GM18519 (cell line): ENCODE data around the gene PNPLA6.
"Not testable (repeated sequence)": the region's sequence is repeated elsewhere in the genome, so short reads cannot be mapped to it uniquely, and the experiment has no call there.

Experiments
- ATAC-seq: cut with Tn5 transposase; IDR thresholded peaks from one replicate; pipeline ENCODE4 v1.9.1; 2021; ENCODE audit warnings: mild to moderate bottlenecking, moderate library complexity; ENCODE audit not compliant: unreplicated experiment, low FRiP score

Gene PNPLA6

DNA sequence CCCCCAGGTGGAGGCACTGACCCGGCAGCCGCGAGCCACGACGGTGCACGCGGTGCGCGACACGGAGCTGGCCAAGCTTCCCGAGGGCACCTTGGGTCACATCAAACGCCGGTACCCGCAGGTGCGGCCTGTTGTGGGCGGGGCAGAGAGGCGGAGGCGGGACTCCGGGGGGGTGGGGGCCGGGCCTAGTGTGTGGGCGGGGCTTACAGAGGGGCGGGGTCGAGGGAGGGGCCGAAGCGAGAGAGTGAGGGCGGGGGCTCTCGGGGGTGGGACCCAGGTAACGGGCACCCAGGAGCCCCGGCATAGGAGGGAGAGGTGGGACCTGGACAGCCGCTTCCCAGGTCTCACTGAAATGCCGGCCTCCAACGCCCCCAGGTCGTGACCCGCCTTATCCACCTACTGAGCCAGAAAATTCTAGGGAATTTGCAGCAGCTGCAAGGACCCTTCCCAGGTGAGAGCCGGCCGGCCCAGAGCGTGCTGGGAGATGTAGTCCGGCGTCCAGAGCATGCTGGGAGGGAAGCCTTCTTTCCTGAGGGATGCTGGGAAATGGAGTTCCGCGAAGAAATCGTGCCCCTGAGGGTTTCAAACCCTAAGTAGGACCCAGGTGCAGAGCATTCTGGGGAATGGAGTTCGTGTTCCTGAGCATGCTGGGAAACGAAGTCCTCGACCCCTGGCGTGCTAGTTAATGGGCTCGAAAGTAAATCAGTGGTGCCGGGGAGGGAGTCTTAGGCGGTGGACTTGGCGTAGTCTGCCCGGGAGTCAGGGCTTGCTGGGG lies 15.7 kb downstream of the PNPLA6 start:
- no peak for ATAC-seq

GRCh38 chr19:7552781-7553180 lies 17.3 kb downstream of the PNPLA6 start:
- ATAC-seq, result no peak

DNA sequence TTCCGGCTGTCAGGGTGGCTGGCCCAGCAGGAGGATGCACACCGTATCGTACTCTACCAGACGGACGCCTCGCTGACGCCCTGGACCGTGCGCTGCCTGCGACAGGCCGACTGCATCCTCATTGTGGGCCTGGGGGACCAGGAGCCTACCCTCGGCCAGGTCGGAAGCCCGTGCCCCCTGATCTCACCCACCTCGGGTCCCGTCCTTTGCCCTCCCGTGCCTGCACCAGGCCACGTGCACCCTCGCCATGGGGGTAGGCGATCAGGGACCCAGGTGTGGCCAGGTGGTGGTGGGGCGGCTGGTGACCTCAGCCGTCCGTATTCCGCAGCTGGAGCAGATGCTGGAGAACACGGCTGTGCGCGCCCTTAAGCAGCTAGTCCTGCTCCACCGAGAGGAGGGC lies 19.0 kb downstream of the PNPLA6 start:
- no peak for ATAC-seq

GRCh38 chr19:7554990-7555864 lies 19.7 kb downstream of the PNPLA6 start:
- no peak for ATAC-seq

GRCh38 chr19:7556696-7557315 lies 21.3 kb downstream of the PNPLA6 start:
- no peak for ATAC-seq

DNA sequence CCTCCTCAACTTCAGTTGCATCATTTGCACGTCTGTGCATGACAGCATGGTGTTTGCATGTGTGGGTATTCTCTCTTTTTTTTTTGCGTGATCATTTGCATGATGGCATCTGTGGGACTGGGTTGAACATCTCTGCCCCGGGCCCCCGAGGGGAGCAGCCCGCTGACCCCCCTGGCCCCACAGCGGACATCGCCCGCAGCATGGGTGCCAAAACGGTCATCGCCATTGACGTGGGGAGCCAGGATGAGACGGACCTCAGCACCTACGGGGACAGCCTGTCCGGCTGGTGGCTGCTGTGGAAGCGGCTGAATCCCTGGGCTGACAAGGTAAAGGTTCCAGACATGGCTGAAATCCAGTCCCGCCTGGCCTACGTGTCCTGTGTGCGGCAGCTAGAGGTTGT lies 23.1 kb downstream of the PNPLA6 start:
- no peak for ATAC-seq

- ATAC-seq, result no peak
Observed at GRCh38 chr19:7559102-7559501, 23.6 kb downstream of the PNPLA6 start.

GRCh38 chr19:7560255-7560654 lies 24.7 kb downstream of the PNPLA6 start:
- ATAC-seq, result no peak

- no peak for ATAC-seq
Observed at GRCh38 chr19:7561325-7561724, 25.8 kb downstream of the PNPLA6 start.

DNA sequence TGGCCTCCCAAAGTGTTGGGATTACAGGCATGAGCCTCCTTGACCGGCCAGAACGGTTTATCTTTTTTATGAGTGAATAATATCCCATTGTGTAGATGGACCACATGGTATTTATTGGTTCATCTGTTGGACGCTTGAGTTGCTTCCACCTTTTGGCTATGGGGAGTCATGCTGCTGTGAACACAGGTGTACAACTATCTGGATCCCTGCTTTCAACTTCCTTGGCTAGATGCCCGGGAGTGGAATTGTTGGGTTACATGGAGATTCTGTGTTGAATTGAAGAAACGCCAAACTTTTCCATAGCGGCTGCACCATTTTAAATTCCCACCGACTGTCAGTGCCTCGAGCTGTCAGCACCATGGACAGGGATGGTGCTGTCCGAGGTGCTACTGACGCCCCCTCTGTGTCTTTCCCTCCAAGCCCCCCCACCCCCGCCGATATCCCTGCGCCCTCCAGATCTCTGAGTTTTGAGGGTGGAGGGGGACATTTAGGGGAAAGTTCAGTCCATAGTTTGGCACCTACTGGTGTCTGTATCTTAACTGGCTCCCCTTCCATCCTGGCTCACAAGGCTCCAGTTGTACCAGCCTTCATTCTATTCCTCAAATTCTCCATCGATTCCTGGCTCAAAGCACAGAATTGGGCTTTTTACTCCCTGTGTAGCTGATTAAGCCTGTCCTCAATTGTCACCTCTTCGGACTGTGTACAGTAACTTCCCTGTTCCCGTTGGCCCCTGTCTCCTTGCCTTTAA lies 27.3 kb downstream of the PNPLA6 start:
- no peak for ATAC-seq

GRCh38 chr19:7564866-7565265 lies 29.3 kb downstream of the PNPLA6 start:
- ATAC-seq, result no peak

GRCh38 chr19:7565332-7565731 lies 29.8 kb downstream of the PNPLA6 start:
- ATAC-seq, result no peak

DNA sequence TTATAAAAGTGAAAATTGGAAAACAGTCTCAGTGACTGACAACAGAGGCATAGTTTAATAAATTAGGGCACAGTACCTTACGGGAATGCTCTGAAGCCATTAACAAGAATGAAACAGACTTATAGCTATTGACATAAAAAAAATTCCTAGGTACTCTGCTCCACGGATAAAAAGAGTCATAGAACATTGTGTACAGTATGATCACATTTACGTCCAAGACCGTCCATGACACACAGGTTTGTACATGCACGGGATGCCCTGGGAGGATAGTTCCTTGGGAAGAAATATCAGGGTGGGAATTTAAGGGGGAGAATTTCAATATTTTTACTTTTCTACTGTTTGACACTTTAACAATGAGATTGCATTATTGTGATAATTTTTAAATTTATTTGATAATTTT lies 35.2 kb downstream of the PNPLA6 start:
- no peak for ATAC-seq

DNA sequence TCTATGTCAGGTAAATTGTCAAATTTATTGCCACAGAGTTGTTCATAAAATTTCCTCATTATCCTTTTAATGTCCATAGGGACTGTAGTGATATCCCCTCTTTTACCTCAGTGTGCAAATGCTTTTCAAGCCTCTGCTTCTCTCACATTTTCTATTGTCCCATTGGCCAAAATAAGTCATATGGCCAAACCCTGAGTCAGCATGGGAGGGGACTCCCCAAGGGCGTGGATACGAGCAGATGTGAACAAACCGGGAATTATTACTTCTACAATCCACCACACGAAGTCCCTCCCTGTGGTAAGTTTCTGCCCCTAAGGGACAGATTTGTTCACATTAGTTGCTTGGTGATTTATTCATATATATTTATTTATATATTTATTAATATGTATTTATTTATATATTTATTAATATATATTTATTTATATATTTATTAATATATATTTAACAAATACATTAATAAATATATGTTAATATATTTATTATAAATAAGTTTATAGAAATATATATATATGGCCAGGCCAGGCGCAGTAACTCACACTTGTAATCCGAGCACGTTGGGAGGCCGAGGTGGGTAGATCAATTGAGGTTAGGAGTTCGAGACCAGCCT lies 40.0 kb downstream of the PNPLA6 start:
- ATAC-seq, result no peak

DNA sequence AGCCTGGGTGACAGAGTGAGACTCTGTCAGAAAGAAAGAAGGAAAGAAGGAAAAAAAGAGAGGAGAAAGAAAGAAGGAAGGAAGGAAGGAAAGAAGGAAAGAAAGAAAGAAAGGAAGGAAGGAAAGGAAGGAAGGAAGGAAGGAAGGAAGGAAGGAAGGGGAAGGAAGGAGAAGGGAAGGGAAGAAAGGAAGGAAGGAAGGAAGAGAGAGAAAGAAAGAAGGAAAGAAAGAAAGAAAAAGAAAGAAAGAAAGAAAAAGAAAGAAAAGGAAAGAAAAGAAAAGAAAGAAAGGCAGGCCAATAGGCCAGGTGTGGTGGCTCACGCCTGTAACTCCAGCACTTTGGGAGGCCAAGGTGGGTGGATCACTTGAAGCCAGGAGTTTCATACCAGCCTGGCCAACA lies 41.9 kb downstream of the PNPLA6 start:
- ATAC-seq, result not testable (repeated sequence)

- ATAC-seq, result no peak
Observed at GRCh38 chr19:7578127-7578526, 42.6 kb downstream of the PNPLA6 start.

GRCh38 chr19:7579182-7579581 lies 43.7 kb downstream of the PNPLA6 start:
- no peak for ATAC-seq

GRCh38 chr19:7582446-7582845 lies 46.9 kb downstream of the PNPLA6 start:
- no peak for ATAC-seq

- ATAC-seq, result no peak
Observed at GRCh38 chr19:7589822-7590221, 54.3 kb downstream of the PNPLA6 start.

- no peak for ATAC-seq
Observed at GRCh38 chr19:7590256-7590655, 54.7 kb downstream of the PNPLA6 start.
